Myocyte (in vitro differentiated cells): ENCODE results near the gene AFMID. TPM values are rescaled to one million over a fixed set of nuclear protein-coding genes. Genes with fewer than 3 reads are reported as not detected.
"Not testable (repeated sequence)": the region's sequence is repeated elsewhere in the genome, so short reads cannot be mapped to it uniquely, and the experiment has no call there.

ENCODE experiments used
- DNase-seq: peaks from one replicate; pipeline ENCODE4 v3.0.0-alpha.2; 2012; ENCODE audit warnings: low read depth
- total RNA-seq: library from RNA; depleted of rRNA; stranded (reverse); fragments of >200 nt; gene quantifications from 2 replicates; pipeline ENCODE4 v1.2.3, GENCODE V29; 2014

Gene AFMID
- total RNA-seq, 1 donor from 2014 or later, result 23.9 TPM

DNA sequence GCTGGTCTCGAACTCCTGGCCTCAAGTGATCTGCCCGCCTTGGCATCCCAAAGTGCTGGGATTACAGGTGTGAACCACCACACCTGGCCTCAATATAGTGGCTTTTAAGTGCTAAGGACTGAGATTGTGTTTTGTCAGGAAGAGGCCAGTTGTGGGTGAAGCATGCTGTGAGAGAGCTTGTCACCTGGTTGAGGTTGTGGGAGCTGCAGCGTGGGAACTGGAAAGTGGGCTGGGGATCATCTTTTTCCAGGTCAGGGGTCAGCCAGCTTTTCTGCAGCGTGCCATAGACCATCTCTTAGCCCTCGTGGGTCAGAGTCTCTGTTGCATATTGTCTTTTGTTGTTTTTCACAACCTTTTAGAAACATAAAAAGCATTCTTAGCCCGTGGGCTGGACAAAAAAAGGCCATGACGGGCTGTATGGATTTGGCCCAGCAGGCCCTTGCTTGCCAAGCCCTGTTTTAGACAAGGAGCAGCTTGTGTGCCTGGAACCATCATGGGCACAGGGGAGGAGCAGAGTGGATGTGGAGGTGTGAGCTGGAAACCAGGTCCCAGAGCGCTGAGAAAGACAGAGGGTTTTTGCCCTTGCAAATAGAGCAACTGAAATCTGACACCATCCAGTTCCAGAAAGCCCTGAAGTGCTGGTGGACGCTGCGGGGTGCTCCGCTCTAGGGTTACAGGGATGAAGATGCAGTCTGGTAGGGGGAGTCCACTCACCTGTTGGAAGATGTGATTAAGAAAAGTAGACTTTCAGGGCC, 32.4 kb downstream of the AFMID start:
- no peak for DNase-seq

DNA sequence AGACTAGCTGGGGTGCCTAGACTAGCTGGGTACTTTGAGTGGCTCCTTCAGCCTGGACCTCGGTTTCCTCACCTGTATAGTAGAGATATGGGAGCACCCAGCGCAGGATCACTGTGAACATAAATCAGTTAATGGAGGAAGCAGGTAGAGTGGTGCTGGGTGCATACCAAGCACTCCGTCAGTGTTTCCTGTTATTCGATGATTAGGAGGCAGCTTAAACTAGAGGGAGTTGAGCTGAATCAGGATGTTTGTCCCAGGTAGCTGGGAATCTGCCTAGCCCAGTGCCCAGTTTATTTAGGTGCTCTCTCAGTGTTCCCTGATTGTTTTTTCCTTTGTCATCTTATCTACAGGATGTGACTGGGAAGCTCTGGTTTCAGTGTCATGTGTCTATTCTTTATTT, 35.9 kb downstream of the AFMID start:
- no peak for DNase-seq

DNA sequence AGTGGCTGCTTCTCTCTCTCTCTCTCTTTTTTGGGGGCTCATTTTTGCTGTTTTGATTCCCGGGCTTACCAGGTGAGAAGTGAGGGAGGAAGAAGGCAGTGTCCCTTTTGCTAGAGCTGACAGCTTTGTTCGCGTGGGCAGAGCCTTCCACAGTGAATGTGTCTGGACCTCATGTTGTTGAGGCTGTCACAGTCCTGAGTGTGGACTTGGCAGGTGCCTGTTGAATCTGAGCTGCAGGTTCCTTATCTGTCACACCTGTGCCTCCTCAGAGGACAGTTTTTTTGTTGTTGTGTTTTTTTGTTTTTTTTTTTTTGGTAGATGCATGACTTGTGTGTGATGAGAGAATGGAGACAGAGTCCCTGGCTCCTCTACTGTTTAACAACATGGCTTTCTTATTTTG, 36.6 kb downstream of the AFMID start:
- DNase-seq, result no peak

DNA sequence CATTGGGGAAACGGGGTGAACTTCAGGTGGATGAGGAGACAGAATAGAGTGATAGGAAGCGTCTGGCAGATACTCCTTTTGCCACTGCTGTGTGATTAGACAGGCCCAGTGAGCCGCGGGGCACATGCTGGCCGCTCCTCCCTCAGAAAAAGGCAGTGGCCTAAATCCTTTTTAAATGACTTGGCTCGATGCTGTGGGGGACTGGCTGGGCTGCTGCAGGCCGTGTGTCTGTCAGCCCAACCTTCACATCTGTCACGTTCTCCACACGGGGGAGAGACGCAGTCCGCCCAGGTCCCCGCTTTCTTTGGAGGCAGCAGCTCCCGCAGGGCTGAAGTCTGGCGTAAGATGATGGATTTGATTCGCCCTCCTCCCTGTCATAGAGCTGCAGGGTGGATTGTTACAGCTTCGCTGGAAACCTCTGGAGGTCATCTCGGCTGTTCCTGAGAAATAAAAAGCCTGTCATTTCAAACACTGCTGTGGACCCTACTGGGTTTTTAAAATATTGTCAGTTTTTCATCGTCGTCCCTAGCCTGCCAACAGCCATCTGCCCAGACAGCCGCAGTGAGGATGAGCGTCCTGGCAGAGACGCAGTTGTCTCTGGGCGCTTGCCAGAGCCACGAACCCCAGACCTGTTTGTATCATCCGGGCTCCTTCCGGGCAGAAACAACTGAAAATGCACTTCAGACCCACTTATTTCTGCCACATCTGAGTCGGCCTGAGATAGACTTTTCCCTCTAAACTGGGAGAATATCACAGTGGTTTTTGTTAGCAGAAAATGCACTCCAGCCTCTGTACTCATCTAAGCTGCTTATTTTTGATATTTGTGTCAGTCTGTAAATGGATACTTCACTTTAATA, 37.3 kb downstream of the AFMID start:
- no peak for DNase-seq

DNA sequence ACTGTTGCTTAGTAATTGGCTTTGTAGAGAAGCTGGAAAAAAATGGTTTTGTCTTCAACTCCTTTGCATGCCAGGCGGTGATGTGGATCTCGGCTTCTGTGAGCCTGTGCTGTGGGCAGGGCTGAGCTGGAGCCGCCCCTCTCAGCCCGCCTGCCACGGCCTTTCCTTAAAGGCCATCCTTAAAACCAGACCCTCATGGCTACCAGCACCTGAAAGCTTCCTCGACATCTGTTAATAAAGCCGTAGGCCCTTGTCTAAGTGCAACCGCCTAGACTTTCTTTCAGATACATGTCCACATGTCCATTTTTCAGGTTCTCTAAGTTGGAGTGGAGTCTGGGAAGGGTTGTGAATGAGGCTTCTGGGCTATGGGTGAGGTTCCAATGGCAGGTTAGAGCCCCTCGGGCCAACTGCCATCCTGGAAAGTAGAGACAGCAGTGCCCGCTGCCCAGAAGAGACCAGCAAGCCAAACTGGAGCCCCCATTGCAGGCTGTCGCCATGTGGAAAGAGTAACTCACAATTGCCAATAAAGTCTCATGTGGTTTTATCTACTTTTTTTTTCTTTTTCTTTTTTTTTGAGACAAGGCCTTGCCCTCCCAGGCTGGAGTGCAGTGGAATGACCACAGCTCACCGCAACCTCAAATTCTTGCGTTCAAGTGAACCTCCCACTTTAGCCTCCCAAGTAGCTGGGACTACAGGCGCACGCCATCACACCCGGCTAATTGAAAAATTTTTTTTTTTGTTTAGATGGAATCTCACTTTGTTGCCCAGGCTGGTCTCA, 38.1 kb downstream of the AFMID start:
- DNase-seq, result no peak

DNA sequence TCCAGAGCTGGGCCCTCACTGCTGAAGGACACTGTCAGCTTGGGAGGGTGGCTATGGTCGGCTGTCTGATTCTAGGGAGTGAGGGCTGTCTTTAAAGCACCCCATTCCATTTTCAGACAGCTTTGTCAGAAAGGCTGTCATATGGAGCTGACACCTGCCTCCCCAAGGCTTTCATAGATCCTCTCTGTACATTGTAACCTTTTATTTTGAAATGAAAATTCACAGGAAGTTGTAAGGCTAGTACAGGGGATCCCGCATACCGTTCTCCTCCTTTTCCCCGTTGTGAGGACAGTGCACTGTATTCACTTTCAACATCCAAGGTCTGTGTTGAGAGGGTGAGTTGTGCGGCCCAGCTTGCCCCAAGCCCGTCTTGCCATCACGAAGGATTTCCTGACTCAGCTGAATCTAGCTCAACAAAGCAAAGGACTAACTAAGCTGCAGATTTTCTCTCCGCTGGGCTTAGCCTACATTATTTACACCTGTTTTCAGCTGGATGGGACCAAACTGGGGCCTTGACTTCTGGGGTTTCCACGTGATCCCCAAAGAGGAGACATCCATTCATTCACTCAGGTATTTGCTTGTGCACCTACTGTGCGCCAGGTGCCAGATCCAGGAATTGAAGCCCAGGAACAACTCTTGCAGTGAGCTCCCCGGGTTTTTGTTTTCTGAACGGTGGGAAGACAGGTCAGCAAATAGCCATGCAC, 39.0 kb downstream of the AFMID start:
- DNase-seq, result no peak

DNA sequence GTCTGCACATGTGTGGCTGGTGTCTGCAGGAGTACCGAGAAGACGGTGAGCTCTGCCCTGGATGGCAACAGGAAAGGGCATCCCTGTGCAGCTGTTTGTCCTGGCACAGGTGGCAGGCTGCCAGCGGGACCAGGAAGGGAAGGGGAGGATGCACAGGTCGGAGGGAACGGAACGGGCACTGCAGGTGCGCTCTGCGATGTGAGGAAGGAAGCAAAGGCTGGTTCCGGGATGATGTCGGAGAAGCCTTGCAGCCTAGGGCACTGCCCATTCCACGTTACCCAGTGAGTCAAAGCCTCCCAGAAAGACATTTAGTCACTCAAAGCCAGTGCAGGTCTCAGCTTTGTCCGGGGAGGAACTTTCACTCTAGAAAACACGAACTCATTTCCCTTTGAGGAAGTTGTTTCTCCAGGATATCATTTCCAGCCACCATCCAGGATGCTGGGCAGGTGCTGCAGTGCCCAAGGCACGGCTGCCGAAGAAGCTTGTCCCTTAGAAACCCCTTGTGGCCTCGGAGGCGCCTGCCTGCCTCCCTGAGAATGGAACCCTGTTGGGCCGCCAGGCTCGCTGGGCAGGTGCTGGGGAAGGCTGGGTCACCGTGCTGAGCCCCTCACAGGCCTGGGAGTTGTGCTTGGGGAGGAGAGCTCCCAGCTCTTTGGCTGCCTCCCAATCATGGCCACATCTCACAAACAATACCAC, 39.7 kb downstream of the AFMID start:
- DNase-seq, result peak; percentile 63

DNA sequence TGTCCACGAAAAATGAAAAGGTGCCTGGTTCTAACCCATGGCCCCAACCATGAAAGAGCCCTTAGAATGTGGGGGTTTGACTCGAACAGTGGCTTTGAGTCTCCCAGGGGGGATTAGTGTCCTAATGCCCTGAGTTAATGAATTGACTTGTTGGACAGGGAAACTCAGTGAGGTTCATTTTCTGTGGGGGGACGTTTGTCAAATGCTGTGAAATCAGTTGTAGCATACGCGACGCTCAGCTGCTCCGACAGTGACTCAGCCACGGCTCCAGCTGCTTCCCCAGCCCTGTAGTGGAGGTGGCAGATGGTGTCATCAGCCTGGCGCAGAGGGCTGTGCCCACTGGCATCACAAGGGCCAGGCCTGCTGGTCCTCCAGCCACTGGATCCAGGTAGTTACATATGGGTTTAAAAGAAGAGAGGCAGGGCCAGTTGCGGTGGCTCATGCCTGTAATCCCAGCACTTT, 40.3 kb downstream of the AFMID start:
- DNase-seq, result peak; percentile 90

DNA sequence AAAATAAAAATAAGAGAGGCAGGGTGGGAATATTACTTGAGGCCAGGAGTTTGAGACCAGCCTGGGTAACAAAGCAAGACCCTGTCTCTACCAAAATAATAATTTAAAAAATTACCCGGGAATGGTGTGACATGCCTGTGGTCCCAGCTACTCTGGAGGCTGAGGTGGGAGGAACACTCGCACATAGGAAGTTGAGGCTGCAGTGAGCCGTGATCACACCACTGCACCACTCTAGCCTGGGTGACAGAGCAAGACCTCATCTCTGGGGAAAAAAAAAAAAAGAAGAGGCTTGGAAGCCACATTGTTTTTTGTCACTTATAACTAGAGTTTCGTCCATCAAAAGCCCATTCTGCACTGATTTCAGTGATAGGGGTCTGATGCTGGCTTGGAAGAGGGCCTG, 41.0 kb downstream of the AFMID start:
- no peak for DNase-seq

DNA sequence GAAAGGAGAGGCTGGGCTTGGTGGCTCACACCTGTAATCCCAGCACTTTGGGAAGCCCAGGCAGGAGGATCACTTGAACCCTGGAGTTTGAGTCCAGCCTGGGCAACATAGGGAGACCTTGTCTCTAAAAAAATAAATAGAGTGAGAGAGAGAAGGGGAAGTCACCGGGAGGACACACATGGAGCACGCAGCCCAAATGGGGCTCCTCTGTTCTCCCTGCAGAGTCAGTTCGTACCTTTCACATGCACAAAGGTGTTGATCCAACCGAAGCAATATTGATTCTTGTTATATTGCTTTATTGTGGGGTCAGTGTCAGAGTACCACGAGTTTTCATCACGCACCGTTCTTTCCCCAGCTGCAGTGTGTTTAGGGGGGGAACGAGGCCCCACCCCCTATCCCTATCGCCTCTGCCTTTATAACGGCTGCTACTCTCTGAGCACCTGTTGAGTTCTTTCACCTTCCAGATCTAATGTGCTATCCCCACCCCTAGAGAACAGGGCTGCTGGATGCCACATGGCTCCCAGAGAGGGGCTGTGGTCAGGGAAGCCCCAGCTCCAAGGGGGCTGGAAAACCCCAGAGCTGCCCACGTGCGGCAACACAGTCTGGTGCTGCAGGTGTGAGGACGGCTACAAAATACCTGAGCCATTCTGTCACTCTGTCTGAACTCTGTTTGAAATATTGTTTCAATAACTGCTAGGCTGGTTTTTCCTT, 43.2 kb downstream of the AFMID start:
- no peak for DNase-seq

DNA sequence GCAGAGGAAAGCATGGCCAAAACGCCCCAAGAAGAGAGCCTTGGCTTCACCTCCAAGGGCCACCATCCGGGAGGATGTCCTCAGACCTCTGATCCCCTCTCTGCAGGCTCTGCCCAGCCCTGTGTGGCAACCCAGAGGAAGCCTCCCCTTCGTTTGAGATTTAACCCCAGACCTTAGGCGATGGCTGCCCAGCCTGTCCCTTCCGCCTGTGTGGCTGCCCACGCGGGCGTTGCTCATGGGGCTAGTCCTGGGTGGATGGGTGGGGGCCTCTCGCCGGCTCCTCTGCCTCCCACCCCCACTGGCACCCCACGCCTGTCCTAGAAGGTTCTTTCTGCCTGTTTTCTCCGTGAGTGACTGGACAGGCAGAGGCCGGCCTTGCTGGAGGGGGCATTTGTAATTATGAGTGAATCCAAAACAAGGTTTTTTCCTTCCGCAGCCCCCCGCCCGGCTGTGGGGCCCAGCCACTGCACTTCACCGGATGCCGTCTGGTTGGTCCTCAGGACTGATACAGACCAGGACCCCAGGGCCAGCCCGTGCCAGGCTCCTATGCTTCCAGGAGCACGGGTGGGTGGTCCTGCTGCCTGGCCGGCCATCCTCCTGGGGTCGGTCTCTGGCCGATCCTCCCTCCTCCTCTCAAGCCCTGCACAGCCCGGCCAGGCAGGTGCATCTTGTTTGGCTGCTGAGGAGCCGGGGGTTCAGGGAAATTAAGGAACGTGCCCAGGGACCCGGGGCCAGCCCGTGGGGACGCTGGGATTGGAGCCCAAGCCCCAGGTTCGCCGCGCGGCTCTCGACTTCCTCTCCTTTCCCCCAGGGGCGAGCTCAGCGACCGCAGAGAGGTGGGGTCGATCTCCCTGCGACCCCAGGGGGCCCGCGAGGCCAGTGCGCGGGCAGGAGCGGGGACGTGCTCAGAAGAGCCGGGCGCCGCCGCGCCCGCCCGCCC, 44.1 kb downstream of the AFMID start, which contains the start of gene TMEM235:
TSS of gene TMEM235 (plus strand) at position 636 of the 940 bp plus-strand sequence. CDS start 393 bp downstream, outside the sequence.
- no peak for DNase-seq

DNA sequence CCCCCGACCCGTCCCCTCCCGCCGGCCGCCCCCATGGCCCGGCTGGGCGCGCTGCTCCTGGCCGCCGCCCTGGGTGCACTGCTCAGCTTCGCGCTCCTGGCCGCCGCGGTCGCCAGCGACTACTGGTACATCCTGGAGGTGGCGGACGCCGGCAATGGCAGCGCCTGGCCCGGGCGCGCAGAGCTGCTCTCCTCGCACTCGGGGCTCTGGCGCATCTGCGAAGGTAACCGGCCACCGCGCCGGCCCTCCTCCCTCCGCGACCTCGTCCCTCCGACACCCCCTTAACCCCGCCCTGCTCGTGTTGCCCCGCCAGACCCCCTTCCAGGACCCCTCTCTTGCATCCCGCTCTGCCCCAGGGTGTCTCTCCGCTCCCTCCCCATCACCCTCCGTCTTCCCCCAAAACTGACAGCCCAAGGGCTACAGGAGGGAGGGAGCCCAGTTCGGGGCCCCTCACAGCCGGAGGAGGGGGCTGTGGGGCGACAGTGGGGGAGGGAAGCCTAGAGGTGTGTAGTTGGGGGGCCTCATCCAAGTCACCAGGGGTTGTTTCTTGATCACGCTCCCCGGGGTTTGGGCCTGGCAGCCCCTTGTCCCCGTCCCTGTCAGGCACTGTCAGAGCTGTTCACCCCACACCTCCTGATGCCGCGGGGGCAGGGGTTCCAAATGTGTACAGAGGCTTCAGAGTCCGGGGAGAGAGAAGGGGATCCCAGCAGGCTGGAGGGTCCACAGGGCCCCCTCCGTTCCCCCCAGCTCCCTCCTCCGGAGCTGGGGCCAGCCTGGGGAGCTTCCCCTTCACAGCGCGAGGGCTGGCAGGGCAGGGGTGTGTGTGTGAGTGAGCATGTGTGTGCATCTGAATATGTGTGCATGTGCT, 45.1 kb downstream of the AFMID start:
- no peak for DNase-seq

DNA sequence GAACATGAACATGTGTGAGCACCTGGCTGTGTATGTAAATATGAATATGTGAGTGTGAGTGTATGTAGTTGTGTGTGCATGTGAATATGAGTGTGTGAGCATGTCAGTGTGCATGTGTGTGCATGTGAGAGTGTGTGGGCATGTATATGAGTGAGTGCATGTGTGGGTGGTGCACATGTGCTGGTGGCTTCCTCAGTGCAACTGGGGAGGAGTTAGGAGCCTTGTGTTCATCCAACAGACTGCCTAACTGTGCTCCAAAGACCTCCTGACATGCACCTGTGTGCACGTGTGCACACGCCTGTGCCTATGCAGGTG, 45.7 kb downstream of the AFMID start:
- DNase-seq, result no peak

DNA sequence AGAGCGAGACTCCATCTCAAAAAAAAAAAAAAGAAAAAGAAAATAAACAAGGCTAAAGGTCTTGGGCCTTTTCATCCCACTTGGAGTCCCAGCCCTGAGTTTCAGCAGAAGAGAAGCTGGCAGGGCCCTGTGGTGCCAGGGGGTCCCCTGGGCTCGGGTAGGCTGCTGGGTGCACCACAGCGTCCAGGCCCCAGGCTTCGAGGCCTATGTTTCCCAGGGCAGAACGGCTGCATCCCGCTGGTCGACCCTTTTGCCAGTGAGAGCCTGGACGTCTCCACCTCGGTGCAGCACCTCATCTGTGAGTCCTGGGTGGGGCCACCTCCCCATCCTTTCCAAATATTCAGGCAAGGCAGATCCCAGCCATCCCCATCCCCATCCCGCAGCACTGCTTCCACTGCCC, 46.5 kb downstream of the AFMID start:
- no peak for DNase-seq

DNA sequence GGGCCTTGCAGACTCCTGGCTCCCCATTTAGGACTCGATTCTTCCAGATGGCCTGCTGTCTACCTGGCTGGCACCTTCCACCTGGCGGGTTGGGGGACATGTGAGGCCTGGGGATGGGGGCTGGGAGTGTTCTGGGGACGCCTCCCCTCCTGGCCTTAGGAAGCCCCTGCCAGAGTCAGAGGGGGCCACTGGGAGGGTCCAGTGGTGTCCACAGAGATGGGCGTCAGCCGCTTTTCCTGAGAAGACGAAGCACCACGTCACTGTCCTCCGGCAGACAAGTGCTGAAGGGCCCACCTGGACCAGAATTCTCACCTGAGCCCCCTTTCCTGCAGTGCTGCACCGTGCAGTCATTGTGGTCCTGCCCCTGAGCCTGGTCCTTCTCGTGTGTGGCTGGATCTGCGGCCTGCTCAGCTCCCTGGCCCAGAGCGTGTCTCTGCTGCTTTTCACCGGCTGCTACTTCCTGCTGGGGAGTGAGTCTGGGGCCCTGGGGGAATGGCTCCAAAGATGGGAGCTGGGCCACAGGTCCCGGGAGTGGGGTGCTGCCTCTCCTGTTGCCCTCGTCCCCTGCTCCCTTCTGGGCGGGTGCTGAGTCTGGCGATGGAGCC, 47.2 kb downstream of the AFMID start:
- no peak for DNase-seq

DNA sequence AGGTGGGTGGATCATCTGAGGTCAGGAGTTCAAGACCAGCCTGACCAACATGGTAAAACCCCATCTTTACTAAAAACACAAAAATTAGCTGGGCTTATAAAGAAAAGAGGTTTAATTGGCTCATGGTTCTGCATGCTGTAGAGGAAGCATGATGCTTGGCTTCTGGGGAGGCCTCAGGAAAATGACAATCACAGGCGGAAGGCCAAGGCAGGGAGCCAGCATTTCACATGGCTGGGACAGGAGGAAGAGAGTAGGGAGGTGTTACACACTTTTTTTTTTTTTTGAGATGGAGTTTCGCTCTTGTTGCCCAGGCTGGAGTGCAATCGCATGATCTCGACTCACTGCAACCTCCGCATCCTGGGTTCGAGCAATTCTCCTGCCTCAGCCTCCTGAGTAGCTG, 47.9 kb downstream of the AFMID start:
- DNase-seq, result not testable (repeated sequence)

DNA sequence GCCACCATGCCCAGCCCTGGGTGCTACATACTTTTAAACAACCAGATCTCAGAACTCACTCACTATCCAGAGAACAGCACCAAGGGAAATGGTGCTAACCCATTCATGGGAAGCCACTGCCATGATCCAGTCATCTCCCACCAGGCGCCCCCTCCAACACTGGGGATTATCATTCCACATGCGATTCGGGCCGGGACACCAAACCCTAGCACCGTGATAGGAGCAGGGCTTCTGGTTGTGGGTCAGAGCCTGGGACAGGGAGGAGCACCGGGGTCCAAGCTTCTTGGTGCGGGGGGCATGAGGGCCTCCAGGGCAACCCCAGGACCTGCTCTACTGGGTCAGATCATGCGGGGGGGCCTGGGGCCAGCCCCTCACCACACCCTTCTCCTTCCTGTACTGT, 48.7 kb downstream of the AFMID start:
- no peak for DNase-seq
